ENCODE measurements around the gene FOXP1. TPM values are rescaled to one million over a fixed set of nuclear protein-coding genes. Genes with fewer than 3 reads are reported as not detected.

The FOXP1 gene
- total and polyA plus RNA-seq, 2 donors (not counting 1 experiment from before 2014, with no cell fraction given) = 91.1 to 508 TPM

DNA sequence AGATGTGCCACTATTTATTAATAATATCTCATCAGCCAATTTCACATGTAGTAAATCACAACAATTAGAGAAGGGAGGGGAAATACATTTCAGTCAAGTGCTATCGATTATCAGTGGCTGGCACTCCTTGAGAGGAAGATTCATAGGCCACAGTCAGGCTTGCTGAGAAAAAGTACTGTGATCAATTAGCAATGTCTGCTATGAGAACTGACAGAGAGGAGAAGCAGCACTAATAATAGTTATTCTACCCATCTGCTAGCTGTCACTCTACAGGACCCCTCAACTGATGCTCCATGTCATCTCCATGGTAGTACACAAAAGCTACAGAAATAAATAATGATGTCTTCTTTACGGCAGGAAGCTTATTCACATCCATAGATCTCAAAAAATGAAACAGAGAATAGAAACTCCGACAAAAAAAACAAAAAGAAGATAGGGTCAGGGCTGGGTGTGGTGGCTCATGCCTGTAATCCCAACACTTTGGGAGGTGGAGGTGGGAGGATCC, 351.3 kb downstream of the FOXP1 start:
- Histone ChIP-seq H3K27ac (ENCODE audit: low read length in 2 of 2) (peak overlapping the region in 1 of 2 donors; percentile 23), H3K9ac (ENCODE audit: low read length) (no peak overlapping the region), H3K4me3 (ENCODE audit: control extremely low read depth in 1 of 5, extremely low read depth in 1 of 5, insufficient read depth in 1 of 5, low read depth in 2 of 5, low read length in 4 of 5) (no peak overlapping the region), H3K79me2 (ENCODE audit: control insufficient read depth, insufficient read depth, low read length) (peaks cover 99% of the 10 kb centered on the region), H3K36me3 (replicated peaks in 1 of 2; ENCODE audit: control extremely low read depth in 1 of 2, control insufficient read depth in 1 of 2, extremely low read depth in 1 of 2, insufficient read depth in 2 of 2, low read length in 1 of 2) (peaks cover 3 to 7% of the 10 kb centered on the region in 2 experiments), H3K4me1 (ENCODE audit: control insufficient read depth in 2 of 2, insufficient read depth in 2 of 2, low read length in 2 of 2) (peaks cover 17 to 34% of the 10 kb centered on the region in 2 donors), H3K27me3 (replicated peaks in 1 of 4; ENCODE audit: control extremely low read depth in 1 of 4, control insufficient read depth in 3 of 4, insufficient read depth in 4 of 4, low read length in 3 of 4) (no peaks in the 10 kb centered on the region), H2AFZ (ENCODE audit: insufficient read depth, low read depth, low read length, poor library complexity, severe bottlenecking) (no peak overlapping the region), H3K4me2 (replicated peaks; ENCODE audit: low read depth, low read length, poor library complexity, severe bottlenecking) (no peak overlapping the region), H3K9me3 (ENCODE audit: control extremely low read depth in 1 of 3, control insufficient read depth in 2 of 3, insufficient read depth in 1 of 3, low read length in 2 of 3) (peaks cover 0 to 5% (median 0%) of the 10 kb centered on the region in 3 donors), H4K20me1 (ENCODE audit: control insufficient read depth, insufficient read depth, low read length, poor library complexity, severe bottlenecking) (peaks cover 23% of the 10 kb centered on the region)
- intact Hi-C loops (cut with micrococcal nuclease) = no loop called here
- TF ChIP-seq, protein P1, sequence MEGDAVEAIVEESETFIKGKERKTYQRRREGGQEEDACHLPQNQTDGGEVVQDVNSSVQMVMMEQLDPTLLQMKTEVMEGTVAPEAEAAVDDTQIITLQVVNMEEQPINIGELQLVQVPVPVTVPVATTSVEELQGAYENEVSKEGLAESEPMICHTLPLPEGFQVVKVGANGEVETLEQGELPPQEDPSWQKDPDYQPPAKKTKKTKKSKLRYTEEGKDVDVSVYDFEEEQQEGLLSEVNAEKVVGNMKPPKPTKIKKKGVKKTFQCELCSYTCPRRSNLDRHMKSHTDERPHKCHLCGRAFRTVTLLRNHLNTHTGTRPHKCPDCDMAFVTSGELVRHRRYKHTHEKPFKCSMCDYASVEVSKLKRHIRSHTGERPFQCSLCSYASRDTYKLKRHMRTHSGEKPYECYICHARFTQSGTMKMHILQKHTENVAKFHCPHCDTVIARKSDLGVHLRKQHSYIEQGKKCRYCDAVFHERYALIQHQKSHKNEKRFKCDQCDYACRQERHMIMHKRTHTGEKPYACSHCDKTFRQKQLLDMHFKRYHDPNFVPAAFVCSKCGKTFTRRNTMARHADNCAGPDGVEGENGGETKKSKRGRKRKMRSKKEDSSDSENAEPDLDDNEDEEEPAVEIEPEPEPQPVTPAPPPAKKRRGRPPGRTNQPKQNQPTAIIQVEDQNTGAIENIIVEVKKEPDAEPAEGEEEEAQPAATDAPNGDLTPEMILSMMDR (IDR thresholded peaks at IDR 0.05) = no peak
- no peak for TF ChIP-seq EZH2 (IDR thresholded peaks at IDR 0.05; ENCODE audit: borderline replicate concordance, insufficient read depth, low read depth, low read length, poor library complexity, severe bottlenecking)
- no peaks in the 10 kb centered on the region for H3K9me3 Mint-ChIP-seq (ENCODE audit: insufficient read depth)
- no peak overlapping the region for H3K4me3 Mint-ChIP-seq
- CTCF ChIA-PET = interaction anchor here (1.0 kb wide), 1 partner anchor 10 kb away, joined by 3 read pairs; no protein-coding TSS in a partner anchor
- POLR2A ChIA-PET = no interaction called here
- WGBS (ENCODE audit: insufficient coverage) = no CpG with 5 or more reads among the region's 3 CpGs
- DNase-seq (no peak), ATAC-seq (ENCODE audit: low read depth) (no peak)
- peak overlapping the region; percentile 54 for H3K27ac Mint-ChIP-seq
- H3K4me1 Mint-ChIP-seq = peaks cover 49% of the 10 kb centered on the region
- no peaks in the 10 kb centered on the region for H3K27me3 Mint-ChIP-seq

DNA sequence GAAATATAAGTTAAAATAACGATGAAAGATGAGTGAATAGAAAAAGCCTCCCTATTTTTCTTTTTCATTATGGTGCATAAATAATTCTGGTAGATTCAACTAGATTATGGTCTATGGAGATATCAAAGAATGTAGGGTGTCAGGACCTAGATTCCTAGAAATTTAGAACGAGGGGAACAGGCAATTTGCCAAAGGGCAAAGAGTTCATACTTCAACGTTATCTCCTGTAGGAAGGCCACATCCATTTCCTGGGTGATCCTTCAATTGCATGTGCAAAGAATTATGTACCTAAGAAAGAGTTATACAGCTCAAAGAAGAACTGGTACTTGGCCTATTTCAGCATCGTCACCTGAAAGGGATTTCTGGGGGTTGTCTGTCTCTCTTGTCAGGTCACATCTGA, 351.8 kb downstream of the FOXP1 start:
- Histone ChIP-seq H3K4me2 (replicated peaks; ENCODE audit: low read depth, low read length, poor library complexity, severe bottlenecking) (no peak overlapping the region), H4K20me1 (ENCODE audit: control insufficient read depth, insufficient read depth, low read length, poor library complexity, severe bottlenecking) (peaks cover 28% of the 10 kb centered on the region), H3K79me2 (ENCODE audit: control insufficient read depth, insufficient read depth, low read length) (peaks cover 99% of the 10 kb centered on the region), H3K27ac (ENCODE audit: low read length in 2 of 2) (peak overlapping the region in 1 of 2 donors; percentile 23), H2AFZ (ENCODE audit: insufficient read depth, low read depth, low read length, poor library complexity, severe bottlenecking) (no peak overlapping the region), H3K36me3 (replicated peaks in 1 of 2; ENCODE audit: control extremely low read depth in 1 of 2, control insufficient read depth in 1 of 2, extremely low read depth in 1 of 2, insufficient read depth in 2 of 2, low read length in 1 of 2) (peaks cover 3 to 7% of the 10 kb centered on the region in 2 experiments), H3K27me3 (replicated peaks in 1 of 4; ENCODE audit: control extremely low read depth in 1 of 4, control insufficient read depth in 3 of 4, insufficient read depth in 4 of 4, low read length in 3 of 4) (no peaks in the 10 kb centered on the region), H3K4me3 (ENCODE audit: control extremely low read depth in 1 of 5, extremely low read depth in 1 of 5, insufficient read depth in 1 of 5, low read depth in 2 of 5, low read length in 4 of 5) (no peak overlapping the region), H3K9me3 (ENCODE audit: control extremely low read depth in 1 of 3, control insufficient read depth in 2 of 3, insufficient read depth in 1 of 3, low read length in 2 of 3) (peaks cover 0 to 3% (median 0%) of the 10 kb centered on the region in 3 donors), H3K4me1 (ENCODE audit: control insufficient read depth in 2 of 2, insufficient read depth in 2 of 2, low read length in 2 of 2) (peaks cover 22 to 35% of the 10 kb centered on the region in 2 donors), H3K9ac (ENCODE audit: low read length) (no peak overlapping the region)
- no peak for ATAC-seq (ENCODE audit: low read depth)
- DNase-seq = no peak
- TF ChIP-seq, protein P1 (IDR thresholded peaks at IDR 0.05) = no peak
- no peak for TF ChIP-seq EZH2 (IDR thresholded peaks at IDR 0.05; ENCODE audit: borderline replicate concordance, insufficient read depth, low read depth, low read length, poor library complexity, severe bottlenecking)
- CTCF ChIA-PET = interaction anchor here (1.0 kb wide), 1 partner anchor 11 kb away, joined by 3 read pairs; no protein-coding TSS in a partner anchor
- WGBS (ENCODE audit: insufficient coverage) = 80% methylated on average over 3 of the region's 4 CpGs
- no peaks in the 10 kb centered on the region for H3K9me3 Mint-ChIP-seq (ENCODE audit: insufficient read depth)
- POLR2A ChIA-PET = no interaction called here
- intact Hi-C loops (cut with micrococcal nuclease) = no loop called here
- H3K4me3 Mint-ChIP-seq = no peak overlapping the region
- peak overlapping the region; percentile 1 for H3K27ac Mint-ChIP-seq
- no peaks in the 10 kb centered on the region for H3K27me3 Mint-ChIP-seq
- H3K4me1 Mint-ChIP-seq = peaks cover 54% of the 10 kb centered on the region

Measured in B cell (primary cell).